ENCODE measurements around the gene IQSEC3.

DNA sequence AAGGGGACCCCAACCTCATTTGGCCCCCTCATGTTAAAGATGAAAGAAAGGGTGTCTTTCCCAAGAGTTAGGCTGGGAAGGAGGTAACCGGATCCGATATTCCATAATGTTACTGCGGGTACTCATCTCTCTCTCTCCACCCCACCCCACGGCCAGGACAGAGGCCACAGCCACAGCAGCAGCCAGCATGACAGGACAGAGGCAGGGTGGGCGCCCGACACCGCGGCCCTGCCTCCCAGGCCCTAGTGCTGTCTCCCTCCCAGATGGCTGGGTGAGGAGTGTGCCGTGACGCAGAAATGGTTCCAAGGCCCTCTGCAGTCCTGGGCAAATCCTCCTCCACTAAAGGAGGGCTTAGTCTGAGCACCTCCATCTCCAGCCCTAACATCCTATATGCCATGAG lies 141.2 kb downstream of the IQSEC3 start:
- TF ChIP-seq POLR2A (IDR thresholded peaks at IDR 0.05; ENCODE audit: low read length) (no peak), GATA1 (IDR thresholded peaks at IDR 0.05; ENCODE audit: low read depth, low read length) (no peak)

Measured in erythroblast (primary cell).